HG02970 (cell line): Measurements from ENCODE around the gene IDH3B.

Experiments
- ATAC-seq: cut with Tn5 transposase; IDR thresholded peaks from one replicate; pipeline ENCODE4 v1.9.1; 2021; ENCODE audit warnings: mild to moderate bottlenecking, moderate library complexity, moderate number of reproducible peaks; ENCODE audit not compliant: unreplicated experiment, low FRiP score

The IDH3B gene

GRCh38 chr20:2658414-2659354 lies 5.3 kb downstream of the IDH3B start:
- ATAC-seq: no peak

- no peak for ATAC-seq
These were observed 6.3 kb downstream of the IDH3B start for GRCh38 chr20:2657674-2658073.

DNA sequence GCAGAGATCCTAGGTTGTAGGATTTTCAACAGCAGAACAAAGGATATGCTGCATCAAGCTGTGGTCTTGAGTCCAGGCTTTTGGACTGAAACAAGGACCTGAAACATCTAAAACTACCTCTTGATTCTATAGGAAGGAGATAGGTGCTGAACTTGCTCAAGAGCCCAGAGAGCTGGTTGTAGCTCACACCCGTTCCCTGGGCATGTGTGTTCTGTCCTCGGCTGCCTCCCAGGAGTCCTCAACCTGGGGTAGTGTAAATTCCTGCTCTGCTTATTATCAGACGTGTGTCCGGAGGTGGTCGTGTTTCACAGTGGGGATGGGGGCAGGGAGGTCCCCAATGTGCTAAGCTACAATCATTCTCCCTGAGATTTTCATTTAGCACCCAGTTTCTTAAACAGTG lies 6.8 kb downstream of the IDH3B start:
- ATAC-seq: no peak

DNA sequence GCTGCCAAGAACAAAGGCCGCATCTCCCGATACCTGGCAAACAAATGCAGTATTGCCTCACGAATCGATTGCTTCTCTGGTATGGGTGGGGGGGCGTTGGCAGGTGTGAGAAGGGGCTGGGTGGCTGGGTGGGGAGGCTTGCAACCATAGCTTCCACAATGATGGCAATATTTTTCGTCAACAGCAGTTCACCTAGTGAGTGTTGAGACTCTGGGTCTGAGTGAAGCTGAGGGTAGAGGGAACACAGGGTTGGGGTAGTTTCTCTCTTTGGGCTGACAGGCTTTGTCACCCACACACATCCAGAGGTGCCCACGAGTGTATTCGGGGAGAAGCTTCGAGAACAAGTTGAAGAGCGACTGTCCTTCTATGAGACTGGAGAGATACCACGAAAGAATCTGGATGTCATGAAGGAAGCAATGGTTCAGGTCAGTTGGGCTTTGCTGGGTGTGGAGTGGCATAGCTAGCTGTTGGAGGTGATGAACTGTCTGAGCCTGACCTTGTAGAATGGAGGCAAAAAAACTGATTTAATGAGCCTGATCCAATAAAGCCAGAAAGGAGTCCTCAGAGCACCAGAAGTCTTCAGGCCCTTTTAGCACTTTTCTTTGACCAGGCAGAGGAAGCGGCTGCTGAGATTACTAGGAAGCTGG lies 7.4 kb downstream of the IDH3B start:
- no peak for ATAC-seq

- ATAC-seq: no peak
These were observed 8.5 kb downstream of the IDH3B start for GRCh38 chr20:2655331-2656116.

- ATAC-seq: no peak
These were observed 9.2 kb downstream of the IDH3B start for GRCh38 chr20:2654831-2655230.

GRCh38 chr20:2654384-2654822 lies 9.6 kb downstream of the IDH3B start:
- no peak for ATAC-seq

- ATAC-seq: no peak
These were observed 10.2 kb downstream of the IDH3B start for GRCh38 chr20:2653556-2654383.

- peak; percentile 35 for ATAC-seq
These were observed 11.1 kb downstream of the IDH3B start for GRCh38 chr20:2652724-2653555.

- peak; percentile 78 for ATAC-seq
These were observed 12.0 kb downstream of the IDH3B start, which contains the start of gene NOP56 for GRCh38 chr20:2651772-2652723. Gene NOP56 (plus strand): TSS chr20:2652632. CDS start chr20:2652661, 29 bp downstream.

DNA sequence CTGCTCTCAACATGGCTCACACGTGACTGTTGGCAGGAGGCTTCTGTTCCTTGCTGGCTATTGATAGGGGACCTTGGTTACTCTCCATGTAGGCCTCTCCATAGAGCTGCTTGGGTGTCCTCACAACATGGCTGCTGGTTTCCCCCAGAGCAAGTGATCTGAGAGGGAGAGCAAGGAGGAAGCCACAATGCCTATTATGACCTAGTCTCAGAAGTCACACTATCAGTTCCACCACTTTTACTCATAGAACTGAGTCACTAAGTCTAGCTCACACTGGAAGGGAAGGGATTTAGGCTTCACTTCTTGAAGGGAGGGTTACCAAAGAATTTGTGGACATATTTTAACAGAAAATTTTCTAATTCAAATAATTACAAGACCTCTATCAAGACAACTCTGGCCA lies 20.3 kb downstream of the IDH3B start:
- no peak for ATAC-seq

DNA sequence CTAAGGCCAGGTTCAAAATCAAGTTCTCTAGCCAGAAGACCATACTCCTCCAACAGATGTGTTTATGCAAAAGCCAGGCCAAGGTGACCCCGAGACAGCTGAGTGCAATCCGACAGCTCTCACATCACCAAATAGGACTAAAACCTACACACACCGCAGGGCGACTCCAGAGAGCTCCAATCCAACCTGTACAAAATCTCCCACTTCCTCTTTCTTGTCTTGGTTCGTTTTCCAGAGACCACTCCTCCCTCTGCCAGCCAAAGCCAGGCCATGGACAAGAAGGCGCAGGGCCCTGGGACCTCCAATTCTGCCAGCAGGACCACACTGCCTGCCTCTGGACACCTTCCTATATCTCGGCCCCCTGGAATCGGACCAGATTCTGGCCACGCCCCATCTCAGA lies 23.1 kb downstream of the IDH3B start:
- ATAC-seq: no peak

DNA sequence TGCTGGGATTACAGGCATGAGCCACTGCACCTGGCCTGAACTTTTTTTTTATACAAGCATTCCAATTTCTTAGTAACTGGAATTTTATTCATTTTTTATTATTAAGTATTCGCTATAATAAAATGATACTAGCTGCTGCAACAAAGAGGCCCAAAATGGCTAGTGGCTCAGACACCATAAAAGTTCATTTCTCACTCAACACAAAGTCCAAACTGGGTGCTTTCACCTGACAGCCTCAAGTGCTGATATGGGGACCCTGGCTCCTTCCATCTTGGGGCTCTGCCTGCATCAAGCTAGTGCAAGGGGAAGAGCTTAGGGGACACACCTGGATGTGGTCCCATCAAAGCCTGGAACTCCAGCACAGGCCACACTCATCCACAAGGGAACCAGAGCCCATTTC lies 23.8 kb downstream of the IDH3B start:
- ATAC-seq: no peak

DNA sequence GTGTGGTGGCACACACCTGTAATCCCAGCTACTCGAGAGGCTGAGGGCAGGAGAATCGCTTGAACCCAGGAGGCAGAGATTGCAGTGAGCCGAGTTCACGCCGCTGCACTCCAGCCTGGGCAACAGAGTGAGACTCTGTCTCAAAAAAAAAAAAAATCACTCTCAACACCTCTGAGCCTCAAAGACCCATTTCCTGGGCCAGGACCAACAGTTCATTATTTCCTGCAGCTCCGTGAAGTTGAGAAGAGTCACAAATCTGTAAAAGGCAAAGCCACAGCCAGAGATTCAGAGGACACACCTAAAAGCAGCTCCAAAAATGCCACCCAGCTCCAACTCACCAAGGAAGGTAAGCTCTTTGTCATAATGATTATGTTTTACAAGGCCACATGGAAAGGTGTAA lies 26.8 kb downstream of the IDH3B start:
- ATAC-seq: no peak

GRCh38 chr20:2633381-2633780 lies 30.6 kb downstream of the IDH3B start:
- ATAC-seq: no peak

- no peak for ATAC-seq
These were observed 32.8 kb downstream of the IDH3B start for GRCh38 chr20:2631228-2631627.

GRCh38 chr20:2626853-2627541 lies 37.0 kb downstream of the IDH3B start:
- ATAC-seq: no peak
